HS-27A (cell line): ENCODE data around the gene CLCNKA.
"Not testable (repeated sequence)": the region's sequence is repeated elsewhere in the genome, so short reads cannot be mapped to it uniquely, and the experiment has no call there.

Source experiments
- DNase-seq: peaks from one replicate; pipeline ENCODE4 v3.0.0-alpha.2; 2012; ENCODE audit warnings: low read depth, missing footprints

The CLCNKA gene

DNA sequence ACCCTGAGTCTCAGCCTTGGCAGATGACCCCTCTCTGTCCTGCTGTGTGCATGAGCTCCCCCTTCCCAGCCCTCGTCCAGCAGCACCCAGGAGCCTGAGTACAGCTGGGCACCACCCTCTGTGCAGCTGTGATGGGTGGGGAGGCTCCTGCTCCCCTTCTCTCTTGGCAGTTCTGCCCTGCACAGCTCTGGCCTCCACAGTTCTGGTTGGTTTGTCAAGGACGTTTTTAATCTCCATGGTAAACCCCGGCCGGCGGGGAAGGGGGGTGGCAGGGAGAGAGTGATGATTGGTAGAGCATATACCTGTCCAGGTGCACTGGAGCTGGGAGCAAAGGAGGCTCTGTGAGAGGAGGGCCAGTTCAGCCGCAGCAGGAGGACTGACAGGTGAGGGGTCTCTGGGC is at the start of gene CLCNKA:
CLCNKA (plus strand) TSS at position 356 of the 400 bp plus-strand sequence. CDS start 584 bp downstream, outside the sequence.
- DNase-seq = no peak

DNA sequence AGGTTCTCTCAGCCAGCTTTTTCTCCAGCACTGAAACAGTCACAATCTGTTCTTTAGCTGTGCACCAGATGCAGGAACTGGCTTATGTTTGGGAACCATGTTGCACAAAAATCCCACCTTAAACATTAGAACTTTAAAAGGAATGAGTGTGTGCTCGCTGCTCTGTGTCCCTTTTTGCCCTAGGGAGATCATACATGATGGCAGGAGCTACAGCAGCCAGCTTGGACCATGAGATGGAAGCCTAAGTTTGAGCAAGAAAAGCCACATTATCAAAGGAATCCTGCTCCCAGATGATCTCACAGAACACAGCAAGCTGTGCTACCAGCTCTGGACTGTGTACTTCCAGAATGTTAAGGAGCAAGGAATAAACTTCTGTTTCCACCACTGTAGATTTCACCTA is 49.4 kb upstream of the CLCNKA start:
- no peak for DNase-seq

DNA sequence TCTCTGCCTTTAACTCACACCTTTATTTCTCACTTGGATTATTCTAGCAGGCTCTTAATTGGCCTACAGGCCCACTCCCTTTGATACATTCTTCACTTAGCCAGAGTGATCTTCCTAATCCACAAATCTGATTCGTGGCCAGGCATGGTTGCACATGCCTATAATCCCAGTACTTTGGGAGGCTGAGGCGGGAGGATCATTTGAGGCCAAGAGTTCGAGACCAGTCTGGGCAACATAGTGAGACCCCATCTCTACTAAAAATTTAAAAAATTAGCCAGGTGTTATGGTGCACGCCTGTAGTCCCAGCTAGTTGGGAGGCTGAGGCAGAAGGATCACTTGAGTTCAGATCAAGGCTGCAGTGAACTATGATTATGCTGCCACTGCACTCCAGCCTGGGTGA is 48.1 kb upstream of the CLCNKA start:
- DNase-seq = no peak

DNA sequence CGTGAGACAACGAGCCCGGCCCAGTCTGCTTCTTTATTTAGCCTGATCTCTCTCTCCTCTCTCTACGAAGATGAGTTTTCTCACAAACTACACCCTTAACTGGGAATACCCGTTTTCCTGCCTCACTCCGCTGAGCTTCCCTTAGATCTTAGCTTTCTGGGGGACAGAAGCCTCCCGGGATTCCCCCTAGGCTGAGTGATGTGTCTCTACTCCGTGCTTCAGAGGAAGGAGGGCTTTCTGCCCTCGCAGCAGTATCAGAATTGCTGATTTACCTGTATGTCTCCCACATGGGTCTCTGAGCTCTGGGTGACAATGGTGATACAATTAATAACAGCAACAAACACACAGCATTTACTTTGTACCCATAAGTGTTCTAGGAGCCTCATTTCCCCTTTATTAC is 47.0 kb upstream of the CLCNKA start:
- no peak for DNase-seq

DNA sequence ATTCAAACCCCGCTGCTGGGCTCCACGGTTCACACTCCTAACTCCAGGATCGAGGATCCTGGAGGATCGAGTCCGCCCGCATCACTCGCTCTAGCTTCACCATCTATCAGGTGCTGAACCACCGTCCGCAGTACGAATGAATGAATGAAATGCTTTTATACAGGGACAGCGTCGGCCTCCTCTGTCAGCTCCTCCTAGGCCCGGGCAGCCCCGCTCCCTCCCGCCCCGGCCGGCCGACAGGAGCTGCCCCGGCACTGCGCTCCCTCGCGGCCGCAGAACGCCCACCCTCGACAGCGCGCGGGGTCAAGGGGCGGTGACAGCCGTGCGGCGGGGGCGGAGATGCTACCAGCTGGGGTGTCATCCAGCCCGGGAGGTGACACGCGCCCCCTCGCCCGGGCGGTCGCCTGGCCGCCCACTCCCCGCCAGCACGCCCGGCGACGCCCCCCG is 46.5 kb upstream of the CLCNKA start:
- DNase-seq = no peak

DNA sequence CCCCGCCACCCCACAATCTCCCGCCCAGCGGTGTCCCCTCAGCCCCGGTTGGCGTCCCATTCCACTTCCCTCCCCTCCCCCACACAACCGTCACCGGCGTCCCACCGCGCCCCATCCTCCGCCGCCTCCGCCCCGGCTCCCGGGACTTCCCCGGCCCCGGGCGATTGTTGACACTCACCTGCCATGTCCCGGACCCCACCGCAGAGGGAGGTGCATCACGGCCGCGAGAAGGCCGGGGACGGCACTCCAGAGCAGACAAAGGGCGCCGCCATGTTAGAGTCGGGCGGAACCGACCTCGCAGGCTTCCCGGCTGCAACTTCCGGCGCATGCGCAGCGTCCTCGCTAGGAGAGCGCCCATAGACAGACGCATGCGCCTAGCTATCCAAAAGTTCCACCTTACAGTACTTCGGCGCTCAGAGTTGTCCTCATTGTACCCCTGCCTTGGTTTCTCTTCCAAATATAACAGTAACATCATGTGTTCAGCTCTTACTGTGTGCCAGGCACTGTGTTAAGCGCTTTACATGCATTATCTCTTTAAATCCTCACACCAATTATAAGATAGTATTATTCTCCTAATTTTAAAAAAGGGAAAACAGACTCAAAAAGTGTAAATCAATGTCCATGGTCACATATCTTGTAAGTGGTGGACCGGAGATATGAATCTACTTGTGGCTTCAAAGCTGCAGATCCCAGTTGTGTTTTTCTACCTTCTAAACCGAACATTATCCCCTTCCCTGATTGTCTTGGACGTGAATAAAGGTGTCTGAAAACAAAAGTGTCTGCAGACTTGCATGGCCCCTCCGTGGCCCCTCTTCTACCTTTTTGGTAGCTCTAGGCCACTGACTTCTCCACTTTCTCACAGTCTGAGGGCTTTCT is 45.8 kb upstream of the CLCNKA start, which contains the start of gene ZBTB17:
ZBTB17 (minus strand) TSS at position 297 of the 876 bp plus-strand sequence. CDS start 27,606 bp downstream, outside the sequence.
- DNase-seq = peak; percentile 84

DNA sequence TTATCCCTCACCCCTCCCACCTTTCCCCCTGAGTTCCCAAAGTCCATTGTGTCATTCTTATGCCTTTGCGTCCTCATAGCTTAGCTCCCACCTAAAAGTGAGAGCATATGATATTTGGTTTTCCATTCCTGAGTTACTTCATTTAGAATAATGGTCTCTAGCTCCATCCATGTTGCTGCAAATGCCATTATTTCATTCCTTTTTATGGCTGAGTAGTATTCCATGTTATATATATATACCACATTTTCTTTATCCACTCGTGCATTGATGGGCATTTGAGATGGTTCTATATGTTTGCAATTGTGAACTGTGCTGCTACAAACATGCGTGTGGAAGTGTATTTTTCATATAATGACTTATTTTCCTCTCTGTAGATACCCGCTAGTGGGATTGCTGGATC is 43.9 kb upstream of the CLCNKA start:
- not testable (repeated sequence) for DNase-seq

DNA sequence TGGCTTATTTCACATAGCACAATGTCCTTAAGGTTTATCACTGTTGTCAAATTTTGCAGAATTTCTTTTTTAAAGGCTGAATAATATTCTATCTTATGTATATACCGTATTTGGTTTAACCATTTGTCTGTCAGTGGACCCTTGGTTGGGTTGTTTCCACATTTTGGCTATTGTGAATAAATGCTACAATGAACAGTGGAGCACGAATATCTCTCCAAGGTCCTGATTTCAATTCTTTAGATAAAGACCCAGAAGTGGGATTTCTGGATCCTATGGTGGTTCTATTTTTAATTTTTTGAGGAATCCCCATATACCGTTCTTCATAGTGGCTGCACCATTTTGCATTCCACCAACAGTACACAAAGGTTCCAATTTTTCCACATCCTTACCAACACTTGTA is 40.2 kb upstream of the CLCNKA start:
- DNase-seq = no peak

DNA sequence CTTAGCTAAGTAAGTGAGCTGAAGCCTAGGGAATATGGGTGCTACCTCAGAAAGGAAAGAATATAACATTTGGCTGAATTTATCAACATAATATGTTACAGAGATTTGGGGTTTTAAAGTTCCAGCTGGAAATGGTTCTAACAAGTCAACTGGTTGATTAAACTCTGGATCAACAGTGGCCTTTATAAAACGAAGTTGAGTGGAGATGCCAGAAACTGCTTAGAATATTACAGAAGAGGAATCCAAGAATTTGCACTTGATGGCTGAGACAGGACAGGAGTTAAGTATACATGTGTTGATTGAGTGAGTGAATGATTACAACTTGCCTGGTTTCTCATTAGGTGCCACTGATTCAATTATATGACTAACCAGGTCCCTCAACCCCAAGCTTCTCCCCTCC is 38.6 kb upstream of the CLCNKA start:
- DNase-seq = no peak

DNA sequence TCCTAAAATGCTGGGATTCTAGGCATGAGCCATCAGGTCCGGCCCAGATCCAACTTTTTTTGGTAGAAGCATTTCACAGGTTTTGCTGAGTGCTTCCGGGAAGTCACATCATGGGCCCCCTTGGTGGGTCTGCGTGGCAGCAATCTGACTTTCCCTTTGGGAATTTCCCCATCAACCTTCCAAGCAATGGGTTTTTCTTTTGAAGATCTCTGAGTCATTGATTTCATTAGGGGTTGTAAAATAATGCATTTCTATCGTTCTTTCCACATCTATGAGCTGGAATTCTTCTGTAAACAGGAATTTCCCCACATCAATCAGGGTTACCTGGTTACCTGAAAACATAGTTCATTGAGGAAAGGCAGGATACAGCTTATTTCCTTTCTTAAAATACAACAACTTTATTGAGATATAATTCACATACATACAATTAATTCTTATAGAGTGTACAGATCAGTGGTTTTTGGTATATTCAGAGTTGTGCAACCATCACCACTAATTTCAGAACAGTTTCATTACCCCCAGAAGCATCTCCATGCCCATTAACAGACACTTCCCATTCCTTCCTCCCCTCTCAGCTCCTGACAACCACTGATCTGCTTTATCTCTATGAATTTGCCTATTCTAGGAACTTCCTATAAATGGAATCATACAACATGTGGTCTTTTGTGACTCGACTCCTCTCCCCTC is 36.1 kb upstream of the CLCNKA start:
- DNase-seq = no peak

DNA sequence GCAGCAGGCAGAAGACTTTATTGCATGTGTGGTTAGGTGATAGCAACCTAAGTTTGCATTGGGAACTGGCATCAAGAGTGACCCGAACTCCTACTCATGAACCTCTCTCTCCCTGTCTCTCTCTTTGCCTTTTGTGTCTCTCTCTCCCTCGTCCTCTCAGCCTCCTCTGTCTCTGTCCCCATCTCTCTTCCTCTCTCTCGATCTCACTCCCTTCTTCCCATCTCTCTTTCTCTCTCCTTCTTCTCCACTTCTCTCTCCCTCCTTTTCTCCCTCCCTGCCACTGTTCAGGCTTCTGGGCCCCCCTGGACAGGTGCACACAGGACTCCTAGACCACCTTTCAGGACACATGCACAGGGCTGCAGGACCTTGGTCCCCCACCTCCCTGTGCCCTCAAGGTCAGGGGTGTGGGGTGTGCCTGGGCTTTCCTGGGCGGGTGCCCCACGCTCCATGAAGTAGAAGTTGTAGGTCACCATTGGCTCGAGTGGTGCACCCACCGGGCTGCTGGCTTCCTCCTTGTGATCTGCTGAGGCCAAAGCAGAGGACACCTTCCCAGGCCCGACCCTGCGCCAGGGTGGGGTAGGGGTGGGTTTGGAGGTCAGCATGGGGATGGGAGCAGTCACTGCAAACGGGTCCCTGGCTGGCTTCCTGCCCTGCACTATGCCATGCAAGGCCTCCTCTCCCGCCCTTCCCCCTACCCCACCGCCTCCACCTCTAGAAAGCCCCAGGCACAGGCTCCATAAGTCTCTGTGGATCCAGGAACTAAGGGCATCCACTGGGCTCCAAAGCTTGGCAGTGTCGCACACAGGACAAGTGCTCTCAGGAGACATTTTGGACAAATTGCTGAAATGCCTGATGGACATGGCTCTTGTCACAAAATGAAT is 32.7 kb upstream of the CLCNKA start:
- no peak for DNase-seq

DNA sequence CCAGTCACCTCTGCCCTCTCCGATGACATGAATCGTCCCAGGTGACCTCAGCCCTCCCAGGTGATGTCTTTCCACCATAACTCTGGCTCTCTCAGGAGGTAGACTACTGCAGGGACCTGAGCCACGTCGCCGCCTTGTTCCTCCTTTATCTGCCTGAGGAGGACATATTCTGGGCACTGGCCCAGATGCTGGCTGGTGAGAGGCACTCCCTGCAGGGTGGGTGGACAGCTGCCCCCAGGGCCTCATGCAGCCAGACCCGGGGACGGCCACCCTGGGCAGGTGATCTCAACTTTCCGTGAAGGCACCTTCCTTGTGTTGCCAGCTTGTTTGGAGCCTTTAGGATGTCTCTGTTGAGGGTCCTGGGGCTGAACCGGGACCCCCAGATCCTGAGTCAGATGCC is 32.1 kb upstream of the CLCNKA start:
- DNase-seq = no peak

DNA sequence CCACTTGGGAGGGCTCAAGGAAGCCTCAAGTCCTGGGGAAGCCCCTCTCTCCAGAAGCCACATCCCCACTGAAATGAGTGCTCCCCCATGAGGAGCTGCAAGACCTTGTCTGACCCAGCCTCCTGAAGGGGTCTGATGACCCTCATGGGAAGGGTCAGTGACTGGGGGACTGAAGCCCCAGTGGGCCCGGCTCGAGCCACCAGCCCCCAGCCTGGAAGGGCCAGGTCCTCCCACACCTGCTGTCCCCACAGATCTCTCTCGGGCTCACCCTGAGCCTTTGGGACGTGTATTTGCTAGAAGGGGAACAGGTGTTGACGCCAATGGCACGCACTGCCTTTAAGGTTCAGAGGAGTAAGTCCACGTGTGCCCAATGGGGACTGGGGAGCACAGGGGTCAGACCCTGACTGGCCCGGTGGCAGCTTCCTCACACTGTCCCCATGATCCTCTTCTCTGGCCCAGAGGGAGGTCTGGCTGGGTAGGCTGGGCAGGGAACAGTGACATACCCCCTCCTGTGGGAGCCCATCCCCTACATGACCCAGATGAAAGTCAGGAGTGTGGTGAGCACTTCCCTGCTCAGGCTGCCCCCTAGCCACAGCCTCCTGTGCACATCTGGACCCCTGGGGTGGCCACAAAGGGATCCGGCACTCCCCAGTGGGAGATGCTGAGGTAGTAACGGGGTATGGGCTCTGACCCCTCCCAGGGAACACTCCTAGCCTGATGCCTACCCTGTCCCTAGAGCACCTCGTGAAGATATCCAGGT is 30.2 kb upstream of the CLCNKA start:
- DNase-seq = no peak

DNA sequence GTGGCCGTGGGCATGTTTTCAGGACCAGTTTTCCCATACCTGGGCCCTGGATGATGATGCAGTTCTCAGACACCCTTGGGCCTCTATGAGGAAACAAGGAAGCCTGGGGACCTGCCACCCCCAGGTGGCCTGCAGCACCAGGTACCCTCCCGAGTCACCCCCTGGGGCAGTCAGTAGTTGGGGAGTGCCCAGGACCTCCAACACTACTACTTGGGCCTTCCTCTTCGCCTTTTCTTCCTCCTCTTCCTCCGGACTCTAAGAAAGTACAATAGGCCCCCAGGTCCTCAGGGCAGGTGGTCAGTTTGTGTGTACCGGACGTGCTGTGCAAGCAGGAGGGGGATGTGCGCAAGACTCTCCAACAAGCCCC is 29.7 kb upstream of the CLCNKA start:
- no peak for DNase-seq

DNA sequence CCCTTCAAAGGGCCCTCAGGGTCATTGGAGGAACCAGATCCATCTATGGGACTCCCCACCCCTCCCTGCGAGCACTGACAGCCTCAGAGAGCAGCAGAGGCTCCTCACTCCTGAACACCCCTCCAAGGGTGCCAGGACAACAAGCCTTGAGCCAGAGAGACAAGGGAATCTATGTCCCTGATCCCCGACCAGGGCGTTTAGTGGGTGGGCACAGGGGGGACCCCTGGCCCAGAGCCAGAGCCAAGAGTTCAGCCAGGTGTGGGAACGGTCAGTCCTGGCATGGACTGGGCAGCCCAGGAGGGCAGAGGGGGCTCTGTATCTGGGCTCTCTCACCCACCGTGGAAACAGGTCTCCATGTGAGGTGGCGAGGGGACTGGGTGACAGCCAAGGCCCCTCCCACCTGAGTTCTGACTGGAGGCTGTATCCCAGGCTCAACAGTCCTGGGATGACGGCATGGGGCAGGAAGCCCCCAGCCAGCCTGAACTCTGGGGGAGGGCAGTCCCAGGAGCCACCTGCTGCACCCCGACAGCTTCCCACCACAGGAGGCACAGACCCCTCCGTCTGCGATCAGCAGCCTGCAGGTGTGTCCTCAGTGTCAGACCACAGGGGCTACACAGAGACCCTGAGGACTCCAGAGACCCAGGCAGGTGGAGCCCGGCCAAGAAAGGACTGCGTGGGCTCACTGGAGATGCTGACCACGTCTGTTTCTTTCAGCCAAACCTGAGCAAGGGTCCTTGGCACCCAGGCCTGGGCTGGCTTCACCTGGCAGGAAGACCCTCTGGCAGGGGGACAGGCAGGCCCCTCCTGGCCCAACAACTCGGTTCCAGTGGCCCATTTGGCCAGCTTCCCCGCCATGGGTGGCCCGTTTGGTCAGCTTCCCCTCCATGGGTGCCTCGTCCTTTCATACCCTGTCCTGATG is 29.0 kb upstream of the CLCNKA start:
- DNase-seq = no peak

DNA sequence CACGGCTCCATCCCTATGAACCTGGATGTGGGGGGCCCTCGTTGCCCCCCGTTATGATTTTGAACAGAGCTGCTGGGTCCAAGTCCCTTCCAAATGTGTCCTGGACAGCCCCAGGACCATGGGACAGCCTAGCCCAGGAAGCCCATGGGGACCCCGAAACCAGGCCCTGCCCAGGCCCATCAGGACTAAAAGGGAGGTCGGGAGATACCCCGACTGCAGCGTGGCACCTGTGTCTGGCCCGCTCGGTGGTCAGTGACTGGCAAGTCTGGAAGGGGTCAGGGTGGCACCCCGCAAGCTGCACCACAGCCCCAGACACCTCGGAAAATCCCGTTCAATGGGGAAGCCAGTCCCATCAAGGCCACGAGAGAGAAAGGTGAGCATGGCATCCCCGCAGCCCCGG is 28.2 kb upstream of the CLCNKA start:
- DNase-seq = no peak

DNA sequence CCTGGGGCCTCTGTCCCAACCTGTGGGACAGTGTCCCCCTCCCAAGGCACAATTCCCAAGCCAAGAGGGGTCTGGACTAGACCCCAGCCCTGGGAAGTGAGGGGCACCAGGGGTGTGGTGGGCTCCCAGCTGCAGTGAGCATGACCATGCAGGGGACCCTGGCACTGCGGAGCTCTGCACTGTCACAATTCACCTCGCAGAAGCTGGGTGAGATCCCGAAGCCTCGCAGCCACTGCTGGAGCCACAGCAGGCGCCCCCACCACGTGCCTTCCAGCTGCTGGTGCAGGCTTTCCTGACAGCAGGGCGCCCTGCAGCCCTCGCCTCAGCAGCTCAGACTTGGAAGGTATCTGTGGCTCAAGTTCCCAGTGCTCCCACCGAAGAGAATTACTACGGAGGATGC is 27.8 kb upstream of the CLCNKA start:
- DNase-seq = no peak

DNA sequence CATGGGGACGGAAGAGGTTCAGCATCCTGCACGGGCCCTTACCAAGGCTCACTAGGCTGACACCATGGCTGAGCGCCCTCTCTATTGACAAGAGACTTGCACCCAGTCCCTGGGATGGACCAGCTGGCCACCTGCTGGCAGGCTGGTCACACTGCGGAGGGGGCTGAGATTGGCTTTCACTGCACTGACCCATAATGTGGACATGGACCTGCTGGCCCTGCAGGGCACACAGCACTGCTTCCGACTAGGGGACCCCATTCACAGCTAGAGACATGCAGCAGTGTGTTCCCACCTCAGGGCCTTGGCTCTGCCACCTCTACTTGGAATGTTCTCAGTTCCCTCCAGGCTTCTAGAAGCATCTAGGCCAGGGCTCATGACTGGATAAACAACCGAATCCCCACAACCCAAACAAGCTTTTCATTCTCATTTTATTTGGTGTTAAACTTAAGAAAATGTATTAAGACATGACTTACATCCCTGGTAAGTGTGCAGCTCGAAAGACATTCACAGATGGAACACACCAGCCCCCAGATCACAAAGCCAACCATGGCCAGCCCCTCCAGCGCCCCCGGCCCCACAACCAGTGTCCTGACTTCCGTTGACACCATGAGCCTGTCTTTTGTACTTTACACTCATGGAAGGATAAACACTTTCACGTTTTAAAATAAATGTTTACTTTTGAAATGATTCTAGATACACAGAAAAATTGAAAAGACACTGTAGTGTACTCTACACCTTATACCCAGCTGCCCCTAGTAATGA is 27.1 kb upstream of the CLCNKA start:
- peak; percentile 59 for DNase-seq

DNA sequence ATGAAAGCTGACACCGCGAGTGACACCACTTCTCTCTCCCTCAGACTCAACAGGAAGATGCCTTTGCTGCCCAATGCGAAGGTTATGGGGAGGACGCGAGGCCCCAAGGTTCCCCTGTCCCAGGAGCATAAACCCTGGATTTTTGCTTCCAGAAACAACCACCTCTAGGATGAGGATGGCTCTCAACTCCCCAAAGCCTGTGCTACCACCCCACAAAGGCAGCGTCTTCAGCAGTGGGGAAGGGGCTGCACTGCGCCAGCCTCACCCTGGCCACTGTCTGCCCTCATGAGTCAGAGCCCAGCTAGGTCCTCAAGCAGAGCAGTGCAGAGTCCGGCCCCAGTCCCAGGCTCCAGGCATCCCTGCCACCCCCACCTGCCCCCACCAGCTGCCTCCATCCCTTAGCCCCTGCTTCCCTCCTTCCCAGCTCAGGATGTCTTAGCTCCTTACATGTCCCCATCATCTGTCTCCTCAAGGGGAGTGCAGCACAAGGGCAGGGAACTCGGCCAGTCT is 24.7 kb upstream of the CLCNKA start:
- no peak for DNase-seq
